Bronchus fibroblast of lung (primary cell): ENCODE measurements around the gene EXOSC6. TPM values are rescaled to one million over a fixed set of nuclear protein-coding genes. Genes with fewer than 3 reads are reported as not detected.

Experiments
- total RNA-seq: library from RNA; depleted of rRNA; stranded (reverse); fragments of >200 nt; gene quantifications from 2 replicates; pipeline ENCODE4 v1.2.3, GENCODE V29; 2015

The EXOSC6 gene
- 15.5 and 17.8 TPM in 2 replicates for total RNA-seq

DNA sequence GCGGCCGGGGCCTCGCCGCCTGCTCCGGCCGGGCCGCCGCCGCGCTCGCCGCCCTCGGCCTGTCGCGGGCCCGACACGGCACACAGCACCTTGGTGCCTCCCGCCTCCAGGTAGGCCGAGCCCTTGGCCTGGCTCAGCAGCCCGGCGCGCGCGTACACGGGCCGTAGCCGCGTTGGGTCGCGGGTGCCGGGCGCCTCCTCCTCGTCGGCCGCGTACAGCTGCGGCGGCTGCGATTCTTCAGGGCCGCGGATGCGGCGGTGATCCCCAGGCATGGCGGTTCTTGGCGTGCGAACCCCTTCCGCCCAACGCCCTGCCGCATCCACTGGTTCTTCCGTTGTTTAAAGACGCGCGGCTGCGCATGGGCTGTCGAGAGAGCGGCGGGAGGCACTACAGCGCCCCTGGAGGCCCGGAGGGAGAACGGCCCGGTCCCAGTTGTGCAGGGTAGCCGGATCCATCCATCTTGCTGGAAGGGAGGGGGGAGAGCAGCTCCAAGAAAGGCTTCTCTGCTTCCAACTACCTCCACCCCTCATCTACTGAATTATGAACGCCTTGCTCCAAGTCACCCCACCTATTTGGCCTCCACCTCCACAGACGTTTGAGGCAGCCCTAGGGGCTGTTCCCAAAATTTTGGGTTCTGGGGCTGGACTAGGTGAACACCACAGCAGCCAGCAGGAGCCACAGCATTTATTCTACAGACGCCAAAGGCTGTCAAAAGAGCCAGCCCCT lies at the start of gene EXOSC6:
EXOSC6 (minus strand) TSS at position 312 of the 726 bp plus-strand sequence; CDS start at position 272, 40 bp downstream.

DNA sequence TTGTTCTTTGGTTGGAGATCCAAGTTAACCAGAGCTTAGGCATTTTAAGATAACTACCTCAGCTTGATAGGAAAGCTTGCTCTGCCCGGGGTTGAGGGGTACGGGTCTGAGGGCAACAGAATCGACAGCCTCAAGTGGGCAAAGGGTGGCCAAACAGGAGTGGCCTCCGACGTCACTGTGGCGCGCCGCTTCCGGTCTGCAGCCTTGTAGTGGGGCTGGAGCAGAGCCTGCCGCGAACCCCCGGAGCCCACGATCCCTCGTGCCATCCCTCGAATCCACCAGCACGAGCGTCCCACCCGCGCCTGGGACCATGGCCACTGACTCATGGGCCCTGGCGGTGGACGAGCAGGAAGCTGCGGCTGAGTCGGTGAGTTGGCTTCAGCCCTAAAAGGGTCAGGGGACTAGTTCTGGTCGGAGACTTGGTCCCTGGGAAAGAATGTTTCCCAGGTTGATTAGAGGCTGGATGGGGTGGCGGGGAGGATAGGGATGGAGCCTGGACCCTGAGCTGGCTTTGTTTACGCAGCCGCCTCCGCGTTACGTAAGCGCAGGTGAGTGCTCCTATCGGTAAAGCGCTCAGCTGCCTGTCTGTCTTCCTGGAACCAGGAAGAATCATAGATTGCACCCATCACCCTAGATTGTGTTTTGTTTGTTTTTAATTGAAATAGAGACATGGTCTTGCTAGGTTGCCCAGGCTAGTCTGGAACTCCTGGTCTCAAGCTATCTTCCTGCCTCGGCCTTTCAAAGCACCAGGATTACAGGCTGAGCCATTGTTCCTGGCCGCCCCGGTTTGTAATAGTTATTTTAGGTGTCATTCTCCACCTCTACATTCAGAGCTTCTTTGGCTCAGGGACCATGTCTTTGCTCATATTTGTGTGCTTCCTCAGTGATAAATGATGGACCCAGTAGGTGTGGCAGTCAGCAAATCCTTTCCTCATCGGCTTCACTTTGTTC lies 47.5 kb upstream of the EXOSC6 start, which contains the start of gene DDX19B:
DDX19B (plus strand) TSS at position 199 of the 951 bp plus-strand sequence; CDS start at position 311, 112 bp downstream.

DNA sequence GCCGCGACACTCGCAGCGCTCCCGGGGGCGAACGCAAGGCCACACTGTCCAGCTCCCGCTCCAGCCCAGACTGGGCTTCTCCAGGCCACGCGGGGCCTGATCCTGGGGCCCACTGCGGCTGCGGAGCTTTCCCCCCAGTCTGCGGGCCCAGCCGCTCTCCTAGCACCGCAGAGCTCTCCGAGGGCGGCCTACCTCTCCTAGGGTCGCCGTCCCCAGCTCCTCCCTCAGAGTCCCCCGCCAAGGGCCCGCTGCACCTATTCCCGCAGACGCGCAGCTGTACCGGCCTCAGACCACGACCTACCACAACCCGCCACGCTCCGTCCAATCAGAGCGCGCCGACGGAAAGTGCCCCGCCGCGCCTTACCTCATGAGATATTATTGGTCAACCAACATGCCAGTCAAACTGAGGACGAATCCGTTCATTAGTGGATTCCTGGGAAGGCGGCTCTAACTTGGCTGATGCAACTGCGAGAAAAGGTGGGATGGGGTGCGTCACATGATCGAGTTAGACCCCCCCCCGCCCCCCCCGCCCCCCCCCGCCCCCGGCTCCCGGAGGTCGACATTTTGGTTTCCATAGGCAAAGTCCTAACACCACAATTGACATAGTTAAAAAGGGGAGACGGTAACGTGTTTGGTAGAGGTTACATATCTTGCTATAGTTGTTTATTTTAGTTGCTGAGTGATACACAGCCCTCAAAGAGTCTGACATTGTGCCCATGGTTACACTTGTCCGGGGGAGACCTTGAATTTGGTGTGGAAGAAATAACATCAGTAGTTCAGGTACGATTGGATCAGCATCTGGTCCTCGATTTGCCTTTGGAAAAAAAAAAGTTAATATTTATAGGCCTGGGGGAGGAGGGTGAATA lies 37.7 kb upstream of the EXOSC6 start, which contains the start of gene AARS1:
AARS1 (minus strand) TSS at position 278 of the 866 bp plus-strand sequence. CDS start 6,743 bp downstream, outside the sequence.

Other genes starting within 250 kb of the EXOSC6 start
- 12.8 and 15.6 TPM in 2 replicates for gene PDPR, start 137.6 kb downstream of the EXOSC6 start, total RNA-seq
- gene CLEC18C, start 78.2 kb downstream of the EXOSC6 start, total RNA-seq = under 0.01 TPM in 1 of 2 replicates, not detected in the other
- 154 and 166 TPM in 2 replicates for gene AARS1, start 37.6 kb upstream of the EXOSC6 start, total RNA-seq
- gene DDX19B, start 47.2 kb upstream of the EXOSC6 start, total RNA-seq = 35.0 and 38.4 TPM in 2 replicates
- gene DDX19A, start 95.0 kb upstream of the EXOSC6 start, total RNA-seq = 34.5 and 35.2 TPM in 2 replicates
- 14.5 and 18.0 TPM in 2 replicates for gene ST3GAL2, start 187.2 kb upstream of the EXOSC6 start, total RNA-seq
- 5.5 and 6.7 TPM in 2 replicates for gene FCSK, start 202.7 kb upstream of the EXOSC6 start, total RNA-seq